Activated CD4-positive, alpha-beta memory T cell treated with anti-CD3 and anti-CD28 coated beads for 36 hours (primary cell): ENCODE data around the gene MRPS34. TPM values are rescaled to one million over a fixed set of nuclear protein-coding genes. Genes with fewer than 3 reads are reported as not detected.

ENCODE experiments used
- CTCF ChIA-PET: fragments of 350-600 bp; sonication (Branson Sonifier 250); formaldehyde crosslinking; loops from one replicate; lab custom pipeline; 2021; ENCODE audit warnings: antibody characterized with exemption, inconsistent platforms; lab: Charles Lee
- POLR2A ChIA-PET: fragments of 350-600 bp; sonication (Branson Sonifier 250); formaldehyde crosslinking; loops from one replicate; lab custom pipeline; 2021; ENCODE audit warnings: antibody characterized with exemption; lab: Charles Lee
- DNase-seq: peaks from one replicate; pipeline ENCODE4 v3.0.0-alpha.2; 2020
- H3K27ac Mint-ChIP-seq: one replicate; pipeline ENCODE4 v1.8.0; 2021; ENCODE audit warnings: mixed read lengths
- H3K27me3 Mint-ChIP-seq: one replicate; pipeline ENCODE4 v1.8.0; 2021; ENCODE audit warnings: mixed read lengths
- H3K36me3 Mint-ChIP-seq: one replicate; pipeline ENCODE4 v1.8.0; 2021; ENCODE audit warnings: mixed read lengths
- H3K4me1 Mint-ChIP-seq: one replicate; pipeline ENCODE4 v1.8.0; 2021; ENCODE audit warnings: low read depth, mixed read lengths
- H3K4me3 Mint-ChIP-seq: one replicate; pipeline ENCODE4 v1.8.0; 2021; ENCODE audit warnings: mild to moderate bottlenecking, mixed read lengths
- H3K9me3 Mint-ChIP-seq: one replicate; pipeline ENCODE4 v1.8.0; 2021; ENCODE audit warnings: mixed read lengths
- intact Hi-C: fragments of 100-400 bp; cut with micrococcal nuclease; formaldehyde crosslinking; loops from one replicate; pipeline ENCODE4 v1.15.1; 2023
- total RNA-seq, 2 experiments: library from RNA; stranded (reverse); gene quantifications; one replicate each; pipeline ENCODE4 v1.2.3, GENCODE V29; 2021

MRPS34 gene
- total RNA-seq, 2 experiments from 2014 or later = 151 to 152 TPM

- POLR2A ChIA-PET = interaction anchor here (1.2 kb wide), 1 partner anchor 17 kb away, joined by 3 read pairs; the partner anchor contains the start of gene SPSB3
- peaks cover under 1% of the 10 kb centered on the region for H3K4me1 Mint-ChIP-seq
- DNase-seq = no peak
- H3K27me3 Mint-ChIP-seq = no peaks in the 10 kb centered on the region
- H3K9me3 Mint-ChIP-seq = no peaks in the 10 kb centered on the region
- intact Hi-C loops = no loop called here
- peaks cover 10% of the 10 kb centered on the region for H3K36me3 Mint-ChIP-seq
- no peak overlapping the region for H3K4me3 Mint-ChIP-seq
- no peak overlapping the region for H3K27ac Mint-ChIP-seq
- CTCF ChIA-PET = interaction anchor here (1.2 to 1.6 kb wide), 2 partner anchors 18 to 59 kb away, joined by 3 to 4 read pairs; partner anchors contain the start of genes MAPK8IP3, NUBP2 and SPSB3
Measured at GRCh38 chr16:1764971-1765370, 8.0 kb downstream of the MRPS34 start.

GRCh38 chr16:1763521-1764511, 9.1 kb downstream of the MRPS34 start:
- H3K36me3 Mint-ChIP-seq = peaks cover 10% of the 10 kb centered on the region
- no peaks in the 10 kb centered on the region for H3K4me1 Mint-ChIP-seq
- no peaks in the 10 kb centered on the region for H3K27me3 Mint-ChIP-seq
- no peak overlapping the region for H3K4me3 Mint-ChIP-seq
- H3K27ac Mint-ChIP-seq = no peak overlapping the region
- POLR2A ChIA-PET = interaction anchor here (1.2 kb wide), 1 partner anchor 18 kb away, joined by 3 read pairs; the partner anchor contains the start of gene SPSB3
- intact Hi-C loops = no loop called here
- H3K9me3 Mint-ChIP-seq = no peaks in the 10 kb centered on the region
- CTCF ChIA-PET = interaction anchor here (1.2 to 1.6 kb wide), 2 partner anchors 19 to 58 kb away, joined by 3 to 4 read pairs; partner anchors contain the start of genes MAPK8IP3, NUBP2 and SPSB3
- DNase-seq = no peak

- intact Hi-C loops = no loop called here
- no peak overlapping the region for H3K27ac Mint-ChIP-seq
- H3K27me3 Mint-ChIP-seq = no peaks in the 10 kb centered on the region
- POLR2A ChIA-PET = no interaction called here
- CTCF ChIA-PET = no interaction called here
- no peak for DNase-seq
- no peaks in the 10 kb centered on the region for H3K9me3 Mint-ChIP-seq
- no peaks in the 10 kb centered on the region for H3K4me1 Mint-ChIP-seq
- H3K4me3 Mint-ChIP-seq = no peak overlapping the region
- peaks cover 8% of the 10 kb centered on the region for H3K36me3 Mint-ChIP-seq
Measured at GRCh38 chr16:1762879-1763520, 9.9 kb downstream of the MRPS34 start.

GRCh38 chr16:1762196-1762878, 10.6 kb downstream of the MRPS34 start:
- Mint-ChIP-seq H3K9me3 (no peaks in the 10 kb centered on the region), H3K27me3 (no peaks in the 10 kb centered on the region), H3K27ac (no peak overlapping the region), H3K4me3 (no peak overlapping the region), H3K4me1 (peaks cover 3% of the 10 kb centered on the region), H3K36me3 (peaks cover 6% of the 10 kb centered on the region)
- POLR2A ChIA-PET = no interaction called here
- intact Hi-C loops = no loop called here
- CTCF ChIA-PET = no interaction called here
- DNase-seq = no peak

GRCh38 chr16:1761751-1762150, 11.2 kb downstream of the MRPS34 start:
- Mint-ChIP-seq H3K36me3 (peaks cover 4% of the 10 kb centered on the region), H3K4me3 (no peak overlapping the region), H3K4me1 (peaks cover 7% of the 10 kb centered on the region), H3K27ac (no peak overlapping the region), H3K9me3 (no peaks in the 10 kb centered on the region), H3K27me3 (no peaks in the 10 kb centered on the region)
- DNase-seq = no peak
- intact Hi-C loops = no loop called here
- CTCF ChIA-PET = no interaction called here
- POLR2A ChIA-PET = no interaction called here

- H3K27ac Mint-ChIP-seq = no peak overlapping the region
- POLR2A ChIA-PET = no interaction called here
- peaks cover 4% of the 10 kb centered on the region for H3K36me3 Mint-ChIP-seq
- intact Hi-C loops = no loop called here
- H3K4me1 Mint-ChIP-seq = peaks cover 9% of the 10 kb centered on the region
- CTCF ChIA-PET = interaction anchor here (1.3 kb wide), 1 partner anchor 37 kb away, joined by 3 read pairs; no protein-coding TSS in a partner anchor
- no peak for DNase-seq
- no peaks in the 10 kb centered on the region for H3K27me3 Mint-ChIP-seq
- no peak overlapping the region for H3K4me3 Mint-ChIP-seq
- no peaks in the 10 kb centered on the region for H3K9me3 Mint-ChIP-seq
Measured at GRCh38 chr16:1760911-1761310, 12.0 kb downstream of the MRPS34 start.

- no peak overlapping the region for H3K4me3 Mint-ChIP-seq
- H3K27me3 Mint-ChIP-seq = no peaks in the 10 kb centered on the region
- peaks cover 9% of the 10 kb centered on the region for H3K4me1 Mint-ChIP-seq
- no peak for DNase-seq
- peaks cover 4% of the 10 kb centered on the region for H3K36me3 Mint-ChIP-seq
- intact Hi-C loops = no loop called here
- no peaks in the 10 kb centered on the region for H3K9me3 Mint-ChIP-seq
- POLR2A ChIA-PET = interaction anchor here (1.4 kb wide), 1 partner anchor 11 kb away, joined by 3 read pairs; no protein-coding TSS in a partner anchor
- CTCF ChIA-PET = no interaction called here
- H3K27ac Mint-ChIP-seq = no peak overlapping the region
Measured at GRCh38 chr16:1759511-1759910, 13.4 kb downstream of the MRPS34 start.

- H3K4me1 Mint-ChIP-seq = peaks cover 9% of the 10 kb centered on the region
- no peak for DNase-seq
- peaks cover 6% of the 10 kb centered on the region for H3K36me3 Mint-ChIP-seq
- intact Hi-C loops = no loop called here
- no peaks in the 10 kb centered on the region for H3K27me3 Mint-ChIP-seq
- POLR2A ChIA-PET = interaction anchor here (1.4 kb wide), 1 partner anchor 12 kb away, joined by 3 read pairs; no protein-coding TSS in a partner anchor
- CTCF ChIA-PET = interaction anchor here (0.8 kb wide), 1 partner anchor 35 kb away, joined by 3 read pairs; no protein-coding TSS in a partner anchor
- no peak overlapping the region for H3K4me3 Mint-ChIP-seq
- no peak overlapping the region for H3K27ac Mint-ChIP-seq
- H3K9me3 Mint-ChIP-seq = no peaks in the 10 kb centered on the region
Measured at GRCh38 chr16:1758923-1759322, 14.0 kb downstream of the MRPS34 start.

GRCh38 chr16:1757714-1758461, 15.0 kb downstream of the MRPS34 start:
- Mint-ChIP-seq H3K4me1 (peaks cover 9% of the 10 kb centered on the region), H3K27ac (peak overlapping the region; percentile 43), H3K27me3 (no peaks in the 10 kb centered on the region), H3K9me3 (no peaks in the 10 kb centered on the region), H3K4me3 (no peak overlapping the region), H3K36me3 (peaks cover 6% of the 10 kb centered on the region)
- ChIA-PET CTCF (interaction anchor here (0.8 kb wide), 1 partner anchor 34 kb away, joined by 3 read pairs; no protein-coding TSS in a partner anchor), POLR2A (no interaction called here)
- no peak for DNase-seq
- intact Hi-C loops = no loop called here

GRCh38 chr16:1754204-1754603, 18.7 kb downstream of the MRPS34 start:
- no peak overlapping the region for H3K4me3 Mint-ChIP-seq
- no peaks in the 10 kb centered on the region for H3K27me3 Mint-ChIP-seq
- CTCF ChIA-PET = no interaction called here
- no peaks in the 10 kb centered on the region for H3K9me3 Mint-ChIP-seq
- H3K4me1 Mint-ChIP-seq = peaks cover 9% of the 10 kb centered on the region
- peaks cover 7% of the 10 kb centered on the region for H3K36me3 Mint-ChIP-seq
- intact Hi-C loops = no loop called here
- no peak for DNase-seq
- POLR2A ChIA-PET = no interaction called here
- H3K27ac Mint-ChIP-seq = no peak overlapping the region

- Mint-ChIP-seq H3K4me3 (no peak overlapping the region), H3K27ac (no peak overlapping the region), H3K9me3 (no peaks in the 10 kb centered on the region), H3K27me3 (no peaks in the 10 kb centered on the region), H3K4me1 (peaks cover 9% of the 10 kb centered on the region), H3K36me3 (peaks cover 7% of the 10 kb centered on the region)
- intact Hi-C loops = no loop called here
- DNase-seq = no peak
- ChIA-PET CTCF (no interaction called here), POLR2A (no interaction called here)
Measured at GRCh38 chr16:1752853-1753252, 20.1 kb downstream of the MRPS34 start.
